COLO668 (cell line): ENCODE measurements around the gene TSEN34.
"Not testable (repeated sequence)": the region's sequence is repeated elsewhere in the genome, so short reads cannot be mapped to it uniquely, and the experiment has no call there.

Source experiments
- DNase-seq: peaks from one replicate; lab custom pipeline; 2025; ENCODE audit not compliant: unreplicated experiment; lab: John Stamatoyannopoulos, UW

Gene TSEN34

GRCh38 chr19:54160854-54161253 is 30.3 kb upstream of the TSEN34 start:
- DNase-seq = peak; percentile 20

DNA sequence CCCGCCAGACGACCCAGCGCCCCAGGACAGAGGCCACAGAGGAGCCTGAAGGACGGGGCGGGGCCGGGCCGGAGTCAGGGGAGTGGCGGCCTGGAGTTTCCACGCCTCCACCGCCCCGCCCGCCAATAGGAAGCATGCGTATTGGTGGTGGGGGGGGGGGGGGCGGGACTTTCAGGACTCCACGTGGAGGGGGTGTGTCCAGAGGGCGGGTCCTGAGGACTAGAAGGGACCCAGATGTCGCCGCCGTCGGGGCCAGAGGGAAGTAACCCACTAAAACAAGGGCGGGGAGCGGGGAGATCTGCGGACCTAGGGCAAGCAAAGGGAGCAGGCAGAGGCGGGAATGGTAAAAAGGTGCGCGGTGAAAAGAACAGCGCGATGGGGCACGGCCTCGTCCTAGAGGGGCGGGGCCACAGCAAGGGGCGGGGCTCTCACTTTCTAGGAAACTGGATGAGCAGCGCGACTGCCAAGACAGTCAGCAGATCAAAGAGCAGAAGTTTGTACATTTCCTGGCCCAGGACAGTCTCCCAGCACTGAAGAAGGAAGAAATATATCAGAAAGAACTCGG is 28.8 kb upstream of the TSEN34 start:
- DNase-seq = peak; percentile 82

DNA sequence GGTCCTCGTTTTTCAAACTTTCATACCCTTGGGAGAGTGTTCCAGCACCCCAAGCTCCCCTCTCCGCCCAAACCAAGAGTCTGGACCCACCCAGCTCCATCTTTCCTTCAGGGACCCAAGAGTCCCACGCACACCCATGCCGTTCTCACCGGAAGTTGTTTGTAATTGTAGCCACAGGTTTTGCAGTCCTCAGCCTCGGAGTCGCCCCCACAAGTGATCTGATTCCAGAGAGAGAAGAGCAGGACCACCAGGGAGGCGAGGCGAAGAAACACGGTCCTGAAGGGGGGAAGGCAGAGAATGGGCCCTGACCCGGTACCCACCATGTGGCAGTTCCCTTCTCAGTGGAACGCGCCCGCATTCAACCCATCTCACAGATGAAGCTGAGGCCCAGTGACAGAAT is 28.2 kb upstream of the TSEN34 start:
- no peak for DNase-seq

DNA sequence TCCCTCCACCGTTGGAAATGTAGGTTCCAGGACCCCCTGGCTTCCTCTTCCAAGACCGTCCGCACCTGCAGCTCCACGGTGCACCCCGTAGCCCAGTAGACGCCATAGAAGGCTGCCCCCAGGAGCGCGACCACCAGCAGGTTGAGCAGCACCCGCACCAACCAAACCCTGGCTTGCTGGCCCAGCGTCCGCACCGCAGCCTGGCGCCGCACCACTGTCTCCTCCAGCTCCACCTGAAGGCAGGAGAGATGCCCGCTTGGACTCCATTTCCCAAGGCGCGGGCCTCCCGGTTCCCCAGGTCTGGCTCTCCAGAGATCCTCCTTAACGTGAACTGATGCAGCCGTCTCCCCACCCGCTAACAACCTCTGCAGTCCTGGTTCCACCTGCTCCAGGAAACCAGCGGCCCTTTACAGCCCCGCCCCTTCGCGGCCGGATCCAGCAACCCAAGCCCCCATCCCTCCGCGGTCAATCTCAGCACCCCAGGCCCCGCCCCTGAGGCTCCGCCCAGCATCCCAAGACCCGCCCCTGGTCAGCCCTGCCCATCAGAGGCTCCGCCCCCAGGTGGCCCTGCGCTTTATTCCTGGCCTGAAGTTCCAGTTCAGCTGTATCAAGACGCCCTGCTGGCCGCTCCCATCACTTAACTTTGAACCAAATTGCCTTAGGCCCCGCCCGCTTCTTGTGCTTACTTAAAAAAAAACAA is 26.6 kb upstream of the TSEN34 start:
- peak; percentile 45 for DNase-seq

DNA sequence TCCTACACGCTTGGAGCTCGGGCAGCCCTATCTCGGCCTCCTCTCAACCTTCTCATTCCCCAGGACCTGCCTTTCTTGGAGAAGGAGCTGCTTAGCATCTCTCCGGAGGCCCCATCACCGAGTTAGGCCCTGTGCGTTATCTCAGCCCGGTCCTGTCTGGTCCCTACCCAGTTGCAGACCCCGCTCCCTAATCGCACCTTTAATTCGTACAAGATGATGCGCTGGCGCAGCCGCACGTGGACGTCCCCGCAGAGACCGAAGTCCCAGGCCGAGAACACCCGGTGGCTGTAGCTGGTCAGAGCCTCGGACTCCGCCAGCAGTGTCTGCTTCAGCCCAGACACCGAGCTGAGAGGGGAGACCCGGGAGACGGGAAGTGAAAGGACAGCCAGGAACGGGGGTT is 25.9 kb upstream of the TSEN34 start:
- DNase-seq = no peak

DNA sequence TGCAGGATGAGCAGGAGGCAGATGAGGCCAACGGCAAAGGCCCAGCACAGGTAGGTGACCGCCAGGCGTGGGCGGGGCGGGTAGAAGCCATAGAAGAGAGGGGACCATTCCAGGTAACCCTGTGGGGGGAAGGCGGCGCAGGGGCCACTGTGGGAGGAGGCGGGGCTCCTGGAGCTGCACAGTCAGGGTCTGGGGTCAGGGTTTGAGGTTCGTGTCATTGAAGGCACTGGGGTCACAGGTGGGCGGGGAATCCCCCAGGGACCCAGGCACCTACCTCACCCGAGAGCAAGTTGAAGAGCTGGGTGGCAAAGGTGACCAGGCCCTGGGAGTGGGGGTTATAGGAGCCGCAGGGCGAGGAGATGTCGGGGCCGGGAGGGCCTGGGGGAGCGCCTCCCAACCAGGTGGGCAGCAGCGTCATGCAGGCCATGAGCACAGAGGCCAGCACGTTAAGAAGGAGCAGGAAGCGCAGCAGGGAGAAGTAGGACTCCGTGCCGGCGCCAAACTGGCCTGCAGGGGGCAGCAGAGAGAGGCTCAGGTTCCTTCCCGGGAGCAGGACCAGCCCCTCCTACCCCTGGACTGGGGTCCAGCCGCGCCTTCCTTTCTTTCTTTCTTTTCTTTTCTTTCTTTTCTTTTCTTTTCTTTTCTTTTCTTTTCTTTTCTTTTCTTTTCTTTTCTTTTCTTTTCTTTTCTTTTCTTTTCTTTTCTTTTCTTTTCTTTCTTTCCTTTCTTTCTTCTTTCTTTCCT is 22.8 kb upstream of the TSEN34 start:
- DNase-seq = peak; percentile 88

- no peak for DNase-seq
These were observed 21.9 kb upstream of the TSEN34 start for GRCh38 chr19:54169149-54169740.

DNA sequence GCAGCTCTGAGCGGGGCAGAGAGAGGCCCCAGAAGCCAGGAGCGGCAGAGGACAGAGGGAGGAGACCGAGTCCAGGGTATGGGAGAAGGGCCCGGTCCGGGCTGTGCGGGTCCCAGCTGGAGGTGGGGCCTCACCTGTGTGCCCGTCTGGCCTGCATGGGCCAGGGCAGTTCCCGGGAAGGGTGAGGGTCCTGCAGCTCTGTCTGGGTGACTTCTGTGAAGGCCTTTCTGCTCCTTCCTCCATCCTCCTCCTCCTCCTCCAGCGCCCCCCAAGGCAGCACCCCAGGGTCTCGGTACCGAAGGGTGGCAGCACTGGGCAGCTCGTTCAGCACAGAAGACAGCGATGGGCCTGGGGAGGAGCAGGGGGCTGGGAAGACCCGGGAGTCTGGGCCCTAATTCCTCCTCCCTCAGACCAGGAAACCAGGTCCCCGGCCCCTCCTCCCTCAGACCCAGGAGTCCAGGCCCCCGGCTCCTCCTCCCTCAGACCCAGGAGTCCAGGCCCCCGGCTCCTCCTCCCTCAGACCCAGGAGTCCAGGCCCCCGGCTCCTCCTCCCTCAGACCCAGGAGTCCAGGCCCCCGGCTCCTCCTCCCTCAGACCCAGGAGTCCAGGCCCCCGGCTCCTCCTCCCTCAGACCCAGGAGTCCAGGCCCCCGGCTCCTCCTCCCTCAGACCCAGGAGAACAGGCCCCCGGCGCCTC is 19.2 kb upstream of the TSEN34 start:
- not testable (repeated sequence) for DNase-seq

DNA sequence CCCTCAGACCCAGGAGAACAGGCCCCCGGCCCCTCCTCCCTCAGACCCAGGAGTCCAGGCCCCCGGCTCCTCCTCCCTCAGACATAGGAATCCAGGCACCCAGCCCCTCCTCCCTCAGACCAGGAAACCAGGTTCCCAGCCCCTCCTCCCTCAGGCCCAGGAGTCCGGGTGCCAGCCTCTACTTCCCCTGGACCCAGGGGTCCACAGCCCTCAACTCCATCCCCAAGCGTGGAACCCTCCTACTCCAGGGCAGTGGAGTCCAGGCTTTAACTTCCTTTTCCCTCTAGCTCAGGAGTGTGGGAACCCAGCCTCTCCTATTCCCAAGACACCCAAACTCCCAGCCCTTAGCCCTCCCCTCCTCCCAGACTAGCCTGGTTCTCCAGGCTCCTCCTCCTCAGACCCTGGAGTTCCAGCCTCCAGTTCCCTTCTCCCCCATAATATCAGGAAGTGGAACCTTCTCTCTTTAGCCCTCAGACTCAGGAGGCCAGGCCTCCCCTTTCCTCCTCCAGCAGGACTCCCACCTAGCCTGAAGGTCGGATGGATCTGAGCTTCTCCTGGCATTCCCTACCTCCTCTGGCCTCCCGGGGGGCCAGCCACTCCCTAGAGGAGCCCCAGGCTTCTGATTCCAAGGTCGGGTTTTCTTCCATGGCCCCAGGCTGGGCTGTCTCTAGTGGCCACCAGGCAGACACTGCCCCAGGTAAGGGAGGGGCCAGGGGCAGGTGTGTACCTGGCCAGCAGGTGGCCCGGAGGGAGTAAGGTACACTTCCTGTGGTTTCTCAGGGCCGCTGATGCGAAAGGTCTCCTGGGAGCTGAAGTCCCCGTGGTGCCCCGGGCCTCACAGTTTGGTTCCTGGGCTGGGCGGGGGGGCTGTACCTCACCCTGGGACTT is 18.4 kb upstream of the TSEN34 start, which contains the start of gene TMC4:
Gene TMC4, minus strand, starts transcription at position 690 of the 888 bp plus-strand sequence. Its CDS starts 43 bp downstream, at position 647.
- peak; percentile 94 for DNase-seq

DNA sequence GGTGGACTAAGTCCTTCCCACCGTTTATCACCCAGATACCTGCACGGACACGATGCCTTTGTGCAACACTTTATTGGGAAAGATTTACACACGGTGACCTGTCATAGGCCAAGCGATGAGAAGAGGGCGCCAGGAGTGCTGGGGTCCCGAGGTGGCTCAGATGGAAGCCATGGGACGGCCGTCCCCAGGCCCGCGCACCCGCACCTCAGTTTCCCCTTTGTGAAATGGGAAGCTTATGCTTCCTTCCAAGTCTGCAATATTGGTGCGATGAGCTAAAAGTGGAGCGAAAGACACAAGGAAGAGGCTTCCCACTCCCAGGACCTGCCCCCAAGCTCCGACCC is 17.8 kb upstream of the TSEN34 start:
- DNase-seq = no peak

GRCh38 chr19:54173951-54174834 is 16.9 kb upstream of the TSEN34 start:
- DNase-seq = no peak

- DNase-seq = peak; percentile 77
These were observed 12.4 kb upstream of the TSEN34 start for GRCh38 chr19:54178581-54179261.

- DNase-seq = no peak
These were observed 11.8 kb upstream of the TSEN34 start for GRCh38 chr19:54179262-54179852.

DNA sequence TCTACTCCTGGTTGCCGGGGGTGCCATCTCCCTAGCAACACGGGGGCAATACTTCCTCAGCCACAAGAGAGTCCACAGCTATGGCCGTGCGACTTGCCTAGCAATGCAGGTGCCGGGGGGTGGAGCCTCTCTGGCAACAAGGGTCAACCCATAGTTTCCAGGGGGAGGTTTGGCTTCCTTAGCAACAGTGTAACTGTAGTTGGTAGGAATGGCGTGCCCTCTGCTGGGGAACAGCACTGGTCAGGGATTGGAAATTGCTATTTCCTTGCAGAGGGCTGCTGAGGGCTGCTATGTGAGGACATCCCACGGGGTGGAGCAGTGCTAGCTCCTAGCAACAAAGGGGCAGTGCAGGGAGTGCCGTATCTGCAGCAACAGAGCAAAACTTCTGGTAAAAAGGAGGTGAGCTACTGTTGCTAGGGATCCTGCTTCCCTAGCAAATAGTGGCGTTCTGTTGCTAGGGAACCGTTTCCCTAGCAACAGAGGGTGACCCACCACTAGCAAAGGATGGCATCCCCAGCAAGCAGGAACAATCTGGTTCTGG is 11.1 kb upstream of the TSEN34 start:
- peak; percentile 89 for DNase-seq

DNA sequence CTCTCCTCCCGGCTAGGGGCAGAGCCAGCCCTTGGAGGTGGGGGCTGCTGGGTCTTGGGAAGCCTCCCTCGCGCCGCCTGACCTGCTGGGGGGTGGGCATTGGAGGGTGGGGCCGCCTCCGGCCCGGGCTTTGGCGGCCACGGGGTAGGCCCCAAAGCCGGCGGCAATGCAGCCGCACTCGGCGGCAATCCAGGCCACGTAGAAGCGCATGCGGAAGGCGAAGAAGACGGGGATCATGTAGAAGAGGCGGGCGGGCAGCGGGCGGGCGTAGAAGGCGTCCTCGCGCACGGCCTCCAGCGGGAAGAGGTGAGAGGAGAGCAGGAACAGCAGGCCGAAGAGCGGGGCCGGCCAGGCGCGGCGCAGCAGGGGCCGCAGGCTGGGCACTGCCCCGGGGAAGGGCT is 10.4 kb upstream of the TSEN34 start:
- DNase-seq = no peak

DNA sequence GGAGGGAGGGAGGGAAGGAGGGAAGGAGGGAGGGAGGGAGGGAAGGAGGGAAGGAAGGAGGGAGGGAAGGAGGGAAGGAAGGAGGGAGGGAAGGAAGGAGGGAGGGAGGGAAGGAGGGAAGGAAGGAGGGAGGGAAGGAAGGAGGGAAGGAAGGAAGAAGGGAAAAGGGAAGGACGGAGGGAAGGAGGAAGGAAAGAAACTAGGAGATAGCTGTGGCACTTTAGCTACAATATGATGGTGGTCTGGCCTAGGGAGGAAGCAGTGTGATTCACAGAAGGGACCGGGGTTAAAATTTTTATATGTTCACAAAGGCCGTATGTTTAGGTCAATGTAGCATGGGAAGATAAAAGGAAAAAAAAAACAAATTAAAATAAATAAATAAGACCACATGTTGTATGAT is 9.2 kb upstream of the TSEN34 start:
- DNase-seq = not testable (repeated sequence)

DNA sequence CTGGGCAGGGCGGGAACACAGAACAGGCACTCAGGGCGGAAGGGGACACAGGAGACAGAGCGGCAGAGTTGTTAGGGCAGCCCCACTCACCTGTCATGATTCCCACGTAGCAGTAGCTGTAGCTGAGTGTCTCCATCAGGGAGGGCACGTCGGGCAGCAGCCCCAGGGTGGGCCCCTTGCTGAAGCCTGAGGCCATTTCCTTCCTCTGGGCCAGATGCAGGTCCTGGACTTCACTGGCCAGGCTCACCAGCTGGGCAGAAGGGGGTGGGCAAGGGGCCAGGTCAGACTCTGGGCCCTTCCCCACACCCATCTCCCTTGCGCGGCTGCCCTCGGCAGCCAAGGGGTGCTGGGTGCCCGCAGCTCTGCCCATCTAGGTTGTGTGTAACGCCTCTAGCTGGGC is 7.7 kb upstream of the TSEN34 start:
- DNase-seq = no peak

DNA sequence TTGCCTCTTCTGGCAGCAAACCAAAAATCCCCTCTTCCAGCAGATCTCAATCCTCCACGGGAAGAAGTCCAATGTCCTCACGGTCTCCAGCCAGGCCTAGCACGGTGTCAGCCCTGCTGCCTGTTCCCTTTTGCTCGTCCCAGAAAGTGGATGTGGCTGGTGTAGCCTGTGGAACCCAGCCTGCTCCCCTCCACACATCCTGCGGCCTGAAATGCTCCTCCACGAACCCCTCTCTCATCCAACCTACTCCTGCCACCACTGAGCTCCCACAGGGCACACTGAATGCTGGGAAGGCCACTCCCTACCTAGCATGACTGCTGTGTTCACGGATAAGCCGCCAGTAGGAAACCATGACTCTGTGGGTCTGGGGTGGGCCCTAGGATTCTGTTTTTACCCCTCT is 4.8 kb upstream of the TSEN34 start:
- DNase-seq = no peak
